Thymus (tissue), 11 donors: ENCODE data around the gene SHROOM3. TPM values are rescaled to one million over a fixed set of nuclear protein-coding genes. Genes with fewer than 3 reads are reported as not detected.

Experiments
- DNase-seq, 9 donors: peaks; one replicate each; pipeline ENCODE4 v3.0.0-alpha.2; 2013; ENCODE audit warnings: low spot score in 9 of 9, low read depth in 6 of 9, missing footprints in 1 of 9
- H3K27ac ChIP-seq, 2 donors: one replicate each; pipeline ENCODE4 v1.5.1; 2013; ENCODE audit warnings: control low read depth in 1 of 2, low read depth in 1 of 2, low read length in 1 of 2, mild to moderate bottlenecking in 1 of 2, moderate library complexity in 1 of 2
- H3K27me3 ChIP-seq, 2 donors: one replicate each; pipeline ENCODE4 v1.5.1; 2013; ENCODE audit warnings: low read length in 1 of 2; ENCODE audit not compliant: control insufficient read depth in 2 of 2, insufficient read depth in 1 of 2
- H3K36me3 ChIP-seq, 2 donors: one replicate each; pipeline ENCODE4 v1.5.1; 2013; ENCODE audit warnings: low read length in 1 of 2, mild to moderate bottlenecking in 1 of 2, moderate library complexity in 1 of 2; ENCODE audit not compliant: control insufficient read depth in 2 of 2, insufficient read depth in 2 of 2
- H3K4me1 ChIP-seq, 2 donors: one replicate each; pipeline ENCODE4 v1.5.1; 2013; ENCODE audit warnings: low read length in 2 of 2; ENCODE audit not compliant: control insufficient read depth in 2 of 2, insufficient read depth in 2 of 2
- H3K4me3 ChIP-seq, 2 donors: one replicate each; pipeline ENCODE4 v1.5.1; 2013; ENCODE audit warnings: low read length in 2 of 2, control low read depth in 1 of 2, mild to moderate bottlenecking in 1 of 2
- H3K9me3 ChIP-seq, 2 donors: one replicate each; pipeline ENCODE4 v1.5.1; 2013; ENCODE audit warnings: low read length in 1 of 2, mild to moderate bottlenecking in 1 of 2; ENCODE audit not compliant: control insufficient read depth in 2 of 2, insufficient read depth in 1 of 2
- WGBS: extraction: QIAGEN DNeasy Blood & Tissue Kit; methylation state at CpG from one replicate; pipeline ENCODE4 v1.1.7; 2013; 5-methylcytosine and 5-hydroxymethylcytosine counted together
- polyA plus RNA-seq: library from polyadenylated mRNA; stranded (reverse); fragments of 200-250 nt; gene quantifications from one replicate; pipeline ENCODE4 v1.2.3, GENCODE V29; 2013
- total RNA-seq: library from RNA; stranded (reverse); fragments of 120-200 nt; gene quantifications from one replicate; pipeline ENCODE4 v1.2.4, GENCODE V29; 2013
- donor health status: healthy.

Gene SHROOM3
- total and polyA plus RNA-seq, 2 donors: 1.2 to 1.7 TPM

DNA sequence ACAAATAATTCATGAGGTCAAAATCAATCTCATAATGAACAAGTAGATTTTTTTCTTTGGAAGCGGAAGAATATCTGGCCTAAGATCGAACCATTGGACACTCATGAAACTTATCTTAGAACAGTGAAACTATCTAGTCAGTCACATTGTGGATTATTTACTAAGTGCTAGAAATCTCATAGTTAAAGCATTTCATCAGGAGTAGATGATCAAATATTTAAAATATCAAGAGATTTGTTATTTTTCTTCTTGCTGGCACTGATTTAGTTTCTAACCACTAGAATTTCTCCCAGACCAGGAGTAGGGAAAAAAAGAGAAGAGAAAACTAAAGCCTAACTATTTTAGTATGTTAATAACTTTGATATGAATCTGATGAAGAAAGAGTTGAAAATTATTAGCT lies 105.5 kb downstream of the SHROOM3 start:
- no peaks in the 10 kb centered on the region for H3K36me3 ChIP-seq
- WGBS: 96% methylated on average over 2 of the region's 2 CpGs
- no peak overlapping the region for H3K27ac ChIP-seq
- H3K9me3 ChIP-seq: no peaks in the 10 kb centered on the region
- H3K27me3 ChIP-seq: no peaks in the 10 kb centered on the region
- DNase-seq: no peak
- H3K4me1 ChIP-seq: peaks cover 0 to 2% of the 10 kb centered on the region in 2 donors
- no peak overlapping the region for H3K4me3 ChIP-seq

DNA sequence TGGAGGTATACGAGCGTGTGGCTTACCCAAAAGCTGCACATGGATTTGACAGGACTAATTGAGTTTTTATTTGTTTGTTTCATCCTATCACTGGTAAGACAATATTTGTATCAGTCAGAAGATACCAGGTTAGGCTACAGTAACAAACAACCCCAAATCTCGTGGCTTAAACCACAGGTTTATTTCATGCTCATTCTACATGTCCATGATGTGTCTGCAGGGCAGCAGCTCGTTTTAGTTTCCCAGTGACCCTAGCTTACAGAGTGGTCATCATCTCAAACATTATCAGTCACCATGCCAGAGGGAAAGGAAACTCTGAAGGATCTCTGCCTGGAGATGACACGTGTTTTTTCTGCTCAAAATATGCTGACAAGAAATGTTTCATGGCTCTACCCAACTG lies 108.3 kb downstream of the SHROOM3 start:
- 90% methylated on average over 5 of the region's 5 CpGs for WGBS
- no peaks in the 10 kb centered on the region for H3K9me3 ChIP-seq
- no peak overlapping the region for H3K4me3 ChIP-seq
- DNase-seq: no peak
- peaks cover 0 to 2% of the 10 kb centered on the region in 2 donors for H3K4me1 ChIP-seq
- no peak overlapping the region for H3K27ac ChIP-seq
- H3K27me3 ChIP-seq: no peaks in the 10 kb centered on the region
- H3K36me3 ChIP-seq: no peaks in the 10 kb centered on the region

DNA sequence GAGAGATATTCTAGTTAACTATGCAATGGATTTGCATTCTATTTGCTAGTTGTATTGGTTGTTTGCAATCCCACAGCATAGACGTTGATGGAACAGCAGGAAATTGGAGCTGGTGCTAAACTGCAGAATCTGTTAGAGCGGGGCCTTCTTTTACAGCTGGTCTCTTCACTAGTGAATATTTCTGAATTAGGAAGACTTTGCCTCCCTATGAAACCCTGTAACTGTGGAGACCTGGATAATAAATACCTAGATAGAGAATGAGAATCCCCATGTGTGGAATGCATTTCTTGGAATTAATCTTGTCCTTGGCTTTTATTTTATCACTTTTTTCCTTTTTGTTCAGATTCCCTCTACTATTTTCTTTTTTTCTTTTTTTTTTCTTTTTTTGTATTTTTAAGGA lies 109.7 kb downstream of the SHROOM3 start:
- no peak for DNase-seq
- Histone ChIP-seq H3K4me1 (peaks cover 0 to 2% of the 10 kb centered on the region in 2 donors), H3K4me3 (no peak overlapping the region), H3K36me3 (no peaks in the 10 kb centered on the region), H3K9me3 (no peaks in the 10 kb centered on the region), H3K27me3 (no peaks in the 10 kb centered on the region), H3K27ac (no peak overlapping the region)
- 72% methylated on average over 2 of the region's 2 CpGs for WGBS

DNA sequence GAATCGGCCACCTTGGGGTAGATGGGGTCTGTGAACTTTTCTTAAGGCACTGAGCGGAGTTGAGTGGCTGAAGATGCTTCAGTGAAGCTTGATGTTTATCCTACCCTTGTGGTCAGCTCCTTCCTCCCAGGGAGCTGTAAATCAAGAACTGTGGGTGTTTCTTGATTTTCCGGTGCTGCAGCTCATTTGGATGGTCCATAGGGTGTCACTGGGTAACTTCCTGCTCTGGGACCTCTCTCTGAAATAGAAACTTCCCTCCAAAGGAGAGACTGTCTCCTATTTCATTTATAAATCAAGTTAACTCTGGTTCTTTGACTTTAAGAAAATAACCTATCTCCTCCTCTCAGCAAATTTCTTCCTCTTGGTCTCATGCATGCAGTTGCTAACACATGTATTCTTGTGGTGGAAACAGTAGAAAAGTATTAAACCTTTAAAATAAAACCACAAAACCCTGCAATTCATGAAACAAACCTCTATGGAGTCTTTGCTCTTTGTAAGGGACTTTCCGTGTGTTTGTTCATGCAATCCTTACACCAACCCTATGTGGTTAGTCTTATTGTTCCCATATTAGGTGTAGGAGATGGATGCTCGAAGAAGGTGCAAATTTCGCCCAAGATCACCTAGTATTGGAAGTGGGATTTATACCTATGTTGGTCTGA lies 110.3 kb downstream of the SHROOM3 start:
- no peaks in the 10 kb centered on the region for H3K9me3 ChIP-seq
- WGBS: 24% methylated on average over 6 of the region's 6 CpGs
- H3K36me3 ChIP-seq: no peaks in the 10 kb centered on the region
- H3K27me3 ChIP-seq: no peaks in the 10 kb centered on the region
- peaks cover 0 to 2% of the 10 kb centered on the region in 2 donors for H3K4me1 ChIP-seq
- DNase-seq: peak in 3 of 9 donors; percentile 2 to 10 (median 8)
- no peak overlapping the region for H3K27ac ChIP-seq
- no peak overlapping the region for H3K4me3 ChIP-seq

DNA sequence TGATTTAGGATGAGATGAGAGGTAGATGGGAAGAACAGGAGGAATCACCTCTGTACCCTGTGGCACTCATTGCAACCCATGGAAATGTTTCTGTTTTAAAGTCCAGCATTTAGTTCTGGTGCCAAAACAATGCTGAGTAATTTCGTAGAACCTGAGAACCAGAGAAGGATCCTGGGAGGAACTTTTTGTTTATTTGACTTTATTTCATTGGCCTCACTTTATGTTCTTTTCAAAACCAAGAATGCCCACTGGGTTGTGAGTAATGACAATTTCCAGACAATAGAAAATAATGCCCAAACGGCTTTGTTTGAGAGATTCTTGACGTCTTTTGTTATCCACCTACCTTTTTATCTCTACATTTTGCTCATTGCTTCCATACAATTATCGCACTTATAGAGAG lies 111.3 kb downstream of the SHROOM3 start:
- Histone ChIP-seq H3K27ac (no peak overlapping the region), H3K4me3 (no peak overlapping the region), H3K27me3 (no peaks in the 10 kb centered on the region), H3K4me1 (peaks cover 0 to 2% of the 10 kb centered on the region in 2 donors), H3K9me3 (no peaks in the 10 kb centered on the region), H3K36me3 (no peaks in the 10 kb centered on the region)
- no peak for DNase-seq
- WGBS: 96% methylated on average over 4 of the region's 4 CpGs

DNA sequence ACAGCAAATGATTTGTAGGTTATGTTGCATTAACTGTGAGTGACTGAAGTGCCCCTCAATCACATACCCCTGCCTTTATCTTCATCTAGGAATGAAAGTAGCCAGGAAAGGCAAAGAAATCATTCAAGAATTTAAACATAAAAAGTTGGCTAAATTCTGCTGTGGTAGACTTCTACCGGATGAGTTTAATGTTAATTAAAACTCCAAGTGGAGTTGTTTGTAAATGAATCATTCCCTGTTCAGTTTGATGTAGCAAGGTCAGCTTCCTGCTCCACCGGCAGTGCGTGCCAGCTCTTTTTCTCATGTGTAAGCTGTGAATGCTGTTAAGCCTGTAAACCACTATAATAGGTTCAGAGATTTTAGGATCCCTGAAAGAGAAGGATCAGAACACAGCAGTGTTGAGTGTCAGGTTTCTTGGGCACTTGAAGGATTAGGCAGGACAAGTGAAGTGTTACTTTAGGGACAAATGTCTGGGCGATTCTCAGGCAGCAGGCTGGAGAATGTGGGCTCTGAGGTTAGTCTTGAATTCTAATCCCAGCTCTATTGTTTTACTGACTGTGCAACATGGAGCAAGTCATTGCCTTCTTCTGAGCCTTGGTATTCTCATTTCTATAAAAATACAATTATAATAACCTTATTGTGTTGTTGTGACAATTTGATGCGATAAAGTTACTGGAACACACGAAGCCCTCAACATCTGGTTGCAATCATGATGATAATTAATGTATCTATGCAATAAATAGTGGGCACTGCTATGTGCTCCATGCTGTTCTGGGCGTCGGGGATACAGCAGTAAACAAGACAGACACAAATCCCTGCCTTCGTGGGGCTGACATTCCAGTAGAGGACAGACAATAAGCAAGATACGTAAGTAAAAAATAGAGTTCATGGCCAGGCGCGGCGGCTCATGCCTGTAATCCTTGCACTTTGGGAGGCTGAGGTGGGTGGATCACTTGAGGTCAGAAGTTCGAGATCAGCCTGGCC lies 112.0 kb downstream of the SHROOM3 start:
- no peak overlapping the region for H3K4me3 ChIP-seq
- H3K27ac ChIP-seq: no peak overlapping the region
- H3K9me3 ChIP-seq: no peaks in the 10 kb centered on the region
- DNase-seq: no peak
- H3K27me3 ChIP-seq: no peaks in the 10 kb centered on the region
- WGBS: 84% methylated on average over 14 of the region's 14 CpGs
- peaks cover 0 to 2% of the 10 kb centered on the region in 2 donors for H3K4me1 ChIP-seq
- no peaks in the 10 kb centered on the region for H3K36me3 ChIP-seq

DNA sequence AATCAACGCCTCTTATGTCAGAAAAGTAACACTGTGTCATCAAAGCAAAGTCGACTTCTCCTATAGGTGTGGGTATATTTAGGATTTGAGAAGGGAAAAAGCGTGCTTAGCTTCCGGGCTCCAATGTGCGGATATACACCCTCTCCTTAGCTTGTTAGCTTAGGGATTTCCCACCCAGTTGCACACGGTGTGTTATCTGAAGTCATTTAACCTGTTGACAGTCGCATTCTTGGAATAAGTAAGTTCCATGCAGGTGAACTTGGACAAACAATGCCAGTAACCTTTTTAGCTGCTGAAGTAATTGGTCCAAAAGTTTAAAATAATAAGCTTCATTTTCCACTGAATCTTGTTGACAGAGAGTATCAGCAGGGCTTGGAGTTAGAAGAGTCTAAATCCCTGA lies 113.7 kb downstream of the SHROOM3 start:
- no peak for DNase-seq
- H3K4me3 ChIP-seq: no peak overlapping the region
- no peak overlapping the region for H3K27ac ChIP-seq
- peaks cover 0 to 2% of the 10 kb centered on the region in 2 donors for H3K4me1 ChIP-seq
- no peaks in the 10 kb centered on the region for H3K27me3 ChIP-seq
- no peaks in the 10 kb centered on the region for H3K36me3 ChIP-seq
- WGBS: 96% methylated on average over 7 of the region's 7 CpGs
- no peaks in the 10 kb centered on the region for H3K9me3 ChIP-seq

DNA sequence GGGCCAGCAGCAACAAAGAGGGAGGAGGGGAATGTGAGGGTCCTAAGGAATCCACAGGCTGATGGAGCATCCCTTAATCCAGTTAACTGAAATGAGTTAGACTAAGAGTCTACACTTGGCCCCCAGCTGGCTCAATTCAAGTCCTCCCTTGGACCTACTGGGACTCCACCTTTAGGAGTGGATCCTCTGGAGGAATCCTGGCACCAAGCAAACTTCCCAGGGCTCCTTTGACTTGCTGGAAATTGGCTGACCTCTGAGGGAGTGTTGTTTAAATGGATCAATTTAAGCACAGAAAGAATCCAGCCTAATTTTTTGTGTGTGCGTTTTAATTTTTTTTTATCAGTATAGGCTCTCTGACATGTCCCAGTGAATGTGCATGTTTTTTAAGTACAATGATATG lies 114.7 kb downstream of the SHROOM3 start:
- no peak for DNase-seq
- 97% methylated on average over 1 of the region's 1 CpG for WGBS
- Histone ChIP-seq H3K27me3 (no peaks in the 10 kb centered on the region), H3K4me1 (peaks cover 0 to 2% of the 10 kb centered on the region in 2 donors), H3K36me3 (no peaks in the 10 kb centered on the region), H3K27ac (no peak overlapping the region), H3K9me3 (no peaks in the 10 kb centered on the region), H3K4me3 (no peak overlapping the region)
